Duodenal mucosa (tissue), 2 donors: ENCODE data around the gene PTCRA.

Experiments
- H3K27ac ChIP-seq: one replicate; pipeline ENCODE4 v1.7.0; 2013; ENCODE audit warnings: low read depth, low read length
- H3K27me3 ChIP-seq, 2 donors: one replicate each; pipeline ENCODE4 v1.7.0; 2013; ENCODE audit warnings: low read length in 2 of 2, control low read depth in 1 of 2; ENCODE audit not compliant: insufficient read depth in 2 of 2, control insufficient read depth in 1 of 2
- H3K36me3 ChIP-seq, 2 donors: one replicate each; pipeline ENCODE4 v1.7.0; 2013; ENCODE audit warnings: low read length in 2 of 2, control low read depth in 1 of 2; ENCODE audit not compliant: insufficient read depth in 2 of 2, control insufficient read depth in 1 of 2
- H3K4me1 ChIP-seq, 2 donors: one replicate each; pipeline ENCODE4 v1.7.0; 2013; ENCODE audit warnings: low read length in 2 of 2, control low read depth in 1 of 2; ENCODE audit not compliant: insufficient read depth in 2 of 2, control insufficient read depth in 1 of 2
- H3K4me3 ChIP-seq, 2 donors: one replicate each; pipeline ENCODE4 v1.7.0; 2013; ENCODE audit warnings: low read length in 2 of 2, low read depth in 1 of 2
- H3K9ac ChIP-seq, 2 donors: one replicate each; pipeline ENCODE4 v1.7.0; 2013; ENCODE audit warnings: low read length in 2 of 2, low read depth in 1 of 2
- H3K9me3 ChIP-seq, 2 donors: one replicate each; pipeline ENCODE4 v1.7.0; 2013; ENCODE audit warnings: low read length in 2 of 2, control low read depth in 1 of 2; ENCODE audit not compliant: control insufficient read depth in 1 of 2

Gene PTCRA

DNA sequence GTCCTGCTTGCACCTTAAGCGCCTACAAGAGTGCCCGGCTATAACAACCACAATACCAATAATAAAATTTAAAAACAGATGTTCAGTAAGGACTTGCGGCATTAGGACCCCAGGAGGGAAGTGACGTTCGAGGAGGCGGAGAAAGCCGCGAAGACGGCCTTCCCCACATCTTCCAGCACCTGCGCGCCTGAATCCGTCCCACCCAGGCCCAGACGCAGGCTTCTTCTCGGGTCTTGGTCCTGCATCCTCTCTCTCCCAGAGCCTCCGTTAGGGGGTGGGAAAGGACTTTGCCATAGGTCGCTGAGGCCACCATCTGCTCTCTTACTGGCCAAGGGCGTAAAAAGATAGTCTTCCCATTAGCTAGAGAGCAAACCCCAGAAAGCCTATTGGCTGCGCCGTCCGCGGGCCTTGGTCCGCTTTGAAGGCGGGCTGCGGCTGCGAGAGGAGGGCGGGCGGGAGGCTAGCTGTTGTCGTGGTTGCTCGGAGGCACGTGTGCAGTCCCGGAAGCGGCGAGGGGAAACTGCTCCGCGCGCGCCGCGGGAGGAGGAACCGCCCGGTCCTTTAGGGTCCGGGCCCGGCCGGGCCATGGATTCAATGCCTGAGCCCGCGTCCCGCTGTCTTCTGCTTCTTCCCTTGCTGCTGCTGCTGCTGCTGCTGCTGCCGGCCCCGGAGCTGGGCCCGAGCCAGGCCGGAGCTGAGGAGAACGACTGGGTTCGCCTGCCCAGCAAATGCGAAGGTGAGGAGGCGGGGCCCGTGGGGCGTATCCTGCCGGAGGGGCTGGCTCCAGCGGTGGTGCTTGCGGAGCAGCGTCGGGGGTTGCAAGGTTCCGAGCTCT, 13.3 kb downstream of the PTCRA start, which contains the start of gene CNPY3:
Gene CNPY3 (plus strand): TSS at position 495 of the 835 bp plus-strand sequence. CDS start 91 bp downstream, at position 586.
- Histone ChIP-seq H3K27ac (peak within 1 kb of the TSS; percentile 82), H3K4me1 (peaks cover 20 to 38% of the 10 kb centered on the region in 2 donors), H3K27me3 (no peaks in the 10 kb centered on the region), H3K9ac (peak within 1 kb of the TSS; percentile 40 to 75), H3K4me3 (peak within 1 kb of the TSS; percentile 84 to 95), H3K36me3 (peaks cover under 1 to 12% of the 10 kb centered on the region in 2 donors), H3K9me3 (no peaks in the 10 kb centered on the region)

DNA sequence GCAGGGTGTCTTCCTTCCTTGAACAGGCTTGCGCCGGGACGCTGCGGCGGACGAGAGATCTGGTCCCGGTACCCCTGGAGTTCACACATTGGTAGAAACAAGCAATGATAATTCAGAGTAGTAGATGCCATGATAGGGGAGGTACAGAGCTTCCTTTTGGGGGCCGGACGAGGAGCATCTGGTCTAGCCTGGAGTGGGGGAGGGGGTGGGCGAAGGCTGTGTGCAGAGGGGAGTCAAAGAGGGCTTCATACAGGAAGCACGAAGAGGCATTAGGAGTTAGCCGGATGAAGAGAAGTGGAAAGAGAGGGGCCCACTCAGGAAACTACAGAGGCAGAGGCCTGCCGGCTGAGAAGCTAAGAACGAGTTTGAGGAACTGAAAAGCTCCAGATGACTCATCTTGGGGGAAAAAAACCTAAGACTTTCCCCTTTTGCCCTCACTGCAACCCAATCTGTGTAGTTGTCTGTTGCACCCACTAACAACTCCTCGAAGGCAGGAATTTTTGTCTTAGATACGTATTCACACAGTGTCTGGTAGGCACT, 14.0 kb downstream of the PTCRA start:
- Histone ChIP-seq H3K27ac (peak overlapping the region; percentile 82), H3K27me3 (no peaks in the 10 kb centered on the region), H3K36me3 (peaks cover 4 to 18% of the 10 kb centered on the region in 2 donors), H3K9ac (peak overlapping the region; percentile 28 to 75), H3K9me3 (no peaks in the 10 kb centered on the region), H3K4me3 (peak overlapping the region; percentile 84 to 95), H3K4me1 (peaks cover 20 to 38% of the 10 kb centered on the region in 2 donors)

DNA sequence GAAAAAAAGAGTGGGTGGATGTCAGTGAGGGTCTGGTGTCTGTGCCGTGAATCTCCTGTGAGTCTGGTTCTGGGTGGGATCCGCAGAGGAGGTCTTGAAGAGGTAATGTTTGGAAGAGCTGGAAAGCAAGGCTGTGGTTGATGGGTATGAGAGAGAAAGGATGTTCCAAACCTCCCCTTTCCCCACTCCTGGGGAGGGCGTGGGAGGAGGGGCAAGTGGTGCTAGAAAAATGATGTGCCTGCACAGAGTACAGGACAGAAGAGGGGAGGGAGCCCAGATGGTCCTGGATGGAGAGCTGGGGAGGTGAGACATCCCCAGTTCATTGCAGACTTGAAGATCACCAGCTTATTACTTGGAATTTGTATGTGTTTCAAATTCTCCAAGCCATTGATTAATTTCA, 16.6 kb downstream of the PTCRA start:
- H3K36me3 ChIP-seq: peaks cover 23 to 37% of the 10 kb centered on the region in 2 donors
- no peak overlapping the region for H3K27ac ChIP-seq
- H3K4me1 ChIP-seq: peaks cover 20 to 38% of the 10 kb centered on the region in 2 donors
- no peak overlapping the region for H3K9ac ChIP-seq
- no peak overlapping the region for H3K4me3 ChIP-seq
- no peaks in the 10 kb centered on the region for H3K27me3 ChIP-seq
- H3K9me3 ChIP-seq: no peaks in the 10 kb centered on the region

DNA sequence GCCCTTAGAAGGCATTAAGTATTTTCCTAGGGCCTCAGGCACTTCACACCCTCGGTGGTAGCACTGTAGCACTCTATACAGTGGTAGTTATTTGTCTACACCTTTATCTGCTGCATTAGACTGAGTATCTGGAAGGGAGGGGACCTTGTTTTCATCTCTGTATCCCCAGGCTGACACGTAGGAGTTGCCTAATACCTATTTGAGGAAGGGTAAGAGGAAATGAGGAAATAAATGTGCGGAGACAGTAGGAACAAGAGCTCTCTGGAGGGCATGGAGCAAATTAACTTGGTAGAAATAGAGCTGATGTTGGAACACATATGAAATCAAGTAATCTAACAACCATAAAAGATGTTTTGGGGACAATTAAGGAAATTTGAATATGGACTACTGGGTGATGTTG, 17.4 kb downstream of the PTCRA start:
- H3K4me1 ChIP-seq: peaks cover 19 to 37% of the 10 kb centered on the region in 2 donors
- no peaks in the 10 kb centered on the region for H3K27me3 ChIP-seq
- no peaks in the 10 kb centered on the region for H3K9me3 ChIP-seq
- no peak overlapping the region for H3K4me3 ChIP-seq
- no peak overlapping the region for H3K9ac ChIP-seq
- no peak overlapping the region for H3K27ac ChIP-seq
- H3K36me3 ChIP-seq: peaks cover 30 to 45% of the 10 kb centered on the region in 2 donors

DNA sequence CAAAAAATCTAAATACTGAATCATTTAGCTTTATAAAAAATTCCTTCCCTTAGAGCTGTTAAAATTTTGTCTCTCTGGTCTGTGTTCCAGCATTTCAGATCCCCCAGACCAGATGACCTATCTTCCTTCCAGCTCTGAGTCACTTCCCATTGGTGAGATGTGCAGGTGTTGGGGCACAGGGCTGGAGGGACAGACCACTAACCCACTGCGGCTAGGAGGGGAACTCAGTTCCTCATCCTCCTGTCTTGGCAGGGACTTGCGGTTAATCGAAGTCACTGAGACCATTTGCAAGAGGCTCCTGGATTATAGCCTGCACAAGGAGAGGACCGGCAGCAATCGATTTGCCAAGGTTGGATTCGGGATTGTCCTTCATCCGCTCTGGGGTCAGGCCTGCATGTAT, 19.5 kb downstream of the PTCRA start:
- Histone ChIP-seq H3K27me3 (no peaks in the 10 kb centered on the region), H3K9me3 (no peaks in the 10 kb centered on the region), H3K4me3 (no peak overlapping the region), H3K4me1 (peaks cover 11 to 33% of the 10 kb centered on the region in 2 donors), H3K9ac (no peak overlapping the region), H3K27ac (no peak overlapping the region), H3K36me3 (peaks cover 37 to 64% of the 10 kb centered on the region in 2 donors)

DNA sequence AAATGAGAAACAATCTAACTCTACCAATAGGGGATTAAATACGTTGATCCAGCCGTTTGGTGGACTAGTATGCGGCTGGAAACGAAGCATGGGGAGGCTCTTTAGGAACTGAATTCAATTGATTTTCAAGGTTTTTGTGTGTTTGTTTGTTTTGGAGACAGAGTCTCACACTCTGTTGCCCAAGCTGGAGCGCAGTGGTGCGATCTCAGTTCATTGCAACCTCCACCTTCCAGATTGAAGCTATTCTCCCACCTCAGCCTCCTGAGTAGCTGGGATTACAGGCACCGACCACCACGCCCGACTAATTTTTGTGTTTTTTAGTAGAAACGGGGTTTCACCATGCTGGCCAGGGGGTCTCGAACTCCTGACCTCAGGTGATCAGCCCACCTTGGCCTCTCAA, 20.5 kb downstream of the PTCRA start:
- H3K9ac ChIP-seq: no peak overlapping the region
- no peak overlapping the region for H3K27ac ChIP-seq
- no peaks in the 10 kb centered on the region for H3K27me3 ChIP-seq
- peaks cover 37 to 70% of the 10 kb centered on the region in 2 donors for H3K36me3 ChIP-seq
- no peaks in the 10 kb centered on the region for H3K9me3 ChIP-seq
- H3K4me1 ChIP-seq: peaks cover 7 to 22% of the 10 kb centered on the region in 2 donors
- H3K4me3 ChIP-seq: no peak overlapping the region

DNA sequence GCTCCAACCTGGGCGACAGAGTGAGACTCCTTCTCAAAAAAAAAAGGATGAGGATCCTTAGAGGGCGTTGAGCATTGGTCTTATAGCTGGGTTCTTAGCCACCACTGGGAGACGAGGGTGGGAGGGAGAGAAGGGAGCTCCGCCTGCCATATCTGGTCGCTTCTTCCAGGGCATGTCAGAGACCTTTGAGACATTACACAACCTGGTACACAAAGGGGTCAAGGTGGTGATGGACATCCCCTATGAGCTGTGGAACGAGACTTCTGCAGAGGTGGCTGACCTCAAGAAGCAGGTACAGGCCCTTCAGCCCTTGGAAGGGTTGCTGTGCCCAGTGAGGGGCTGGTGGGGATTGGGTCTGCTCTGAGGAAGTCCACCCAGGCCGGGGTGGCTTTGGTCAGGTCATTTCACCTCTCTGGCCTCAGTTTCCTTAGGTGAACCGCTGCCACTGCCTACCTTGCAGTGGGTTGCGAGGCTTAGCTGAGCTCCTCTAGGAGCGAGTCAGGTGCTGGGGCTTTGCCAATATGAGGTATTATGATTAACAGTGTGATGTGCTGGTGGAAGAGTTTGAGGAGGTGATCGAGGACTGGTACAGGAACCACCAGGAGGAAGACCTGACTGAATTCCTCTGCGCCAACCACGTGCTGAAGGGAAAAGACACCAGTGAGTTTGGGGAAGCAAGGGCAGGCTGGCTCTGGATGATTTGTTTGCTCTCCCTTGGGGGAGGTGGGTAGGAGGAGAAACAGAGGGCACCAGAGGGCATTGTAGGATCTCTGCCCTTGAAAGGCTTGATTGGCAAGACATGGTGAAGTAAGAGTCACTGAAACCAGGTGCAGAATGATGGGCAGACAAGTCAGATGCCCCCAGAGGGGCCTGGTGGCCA, 21.9 kb downstream of the PTCRA start:
- Histone ChIP-seq H3K9ac (no peak overlapping the region), H3K4me3 (no peak overlapping the region), H3K27me3 (no peaks in the 10 kb centered on the region), H3K27ac (no peak overlapping the region), H3K36me3 (peaks cover 37 to 63% of the 10 kb centered on the region in 2 donors), H3K4me1 (peaks cover 2 to 12% of the 10 kb centered on the region in 2 donors), H3K9me3 (no peaks in the 10 kb centered on the region)

DNA sequence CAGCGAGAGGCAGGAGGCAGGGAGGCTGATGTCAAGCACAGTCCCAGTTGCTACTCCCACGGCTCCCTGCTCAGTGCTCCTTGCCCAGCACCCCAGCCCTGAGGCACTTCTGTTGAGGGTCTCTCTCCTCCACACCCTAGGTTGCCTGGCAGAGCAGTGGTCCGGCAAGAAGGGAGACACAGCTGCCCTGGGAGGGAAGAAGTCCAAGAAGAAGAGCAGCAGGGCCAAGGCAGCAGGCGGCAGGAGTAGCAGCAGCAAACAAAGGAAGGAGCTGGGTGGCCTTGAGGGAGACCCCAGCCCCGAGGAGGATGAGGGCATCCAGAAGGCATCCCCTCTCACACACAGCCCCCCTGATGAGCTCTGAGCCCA, 22.6 kb downstream of the PTCRA start:
- Histone ChIP-seq H3K27ac (no peak overlapping the region), H3K27me3 (no peaks in the 10 kb centered on the region), H3K4me3 (no peak overlapping the region), H3K9me3 (no peaks in the 10 kb centered on the region), H3K9ac (no peak overlapping the region), H3K36me3 (peaks cover 37 to 63% of the 10 kb centered on the region in 2 donors), H3K4me1 (peaks cover 0 to 6% of the 10 kb centered on the region in 2 donors)

DNA sequence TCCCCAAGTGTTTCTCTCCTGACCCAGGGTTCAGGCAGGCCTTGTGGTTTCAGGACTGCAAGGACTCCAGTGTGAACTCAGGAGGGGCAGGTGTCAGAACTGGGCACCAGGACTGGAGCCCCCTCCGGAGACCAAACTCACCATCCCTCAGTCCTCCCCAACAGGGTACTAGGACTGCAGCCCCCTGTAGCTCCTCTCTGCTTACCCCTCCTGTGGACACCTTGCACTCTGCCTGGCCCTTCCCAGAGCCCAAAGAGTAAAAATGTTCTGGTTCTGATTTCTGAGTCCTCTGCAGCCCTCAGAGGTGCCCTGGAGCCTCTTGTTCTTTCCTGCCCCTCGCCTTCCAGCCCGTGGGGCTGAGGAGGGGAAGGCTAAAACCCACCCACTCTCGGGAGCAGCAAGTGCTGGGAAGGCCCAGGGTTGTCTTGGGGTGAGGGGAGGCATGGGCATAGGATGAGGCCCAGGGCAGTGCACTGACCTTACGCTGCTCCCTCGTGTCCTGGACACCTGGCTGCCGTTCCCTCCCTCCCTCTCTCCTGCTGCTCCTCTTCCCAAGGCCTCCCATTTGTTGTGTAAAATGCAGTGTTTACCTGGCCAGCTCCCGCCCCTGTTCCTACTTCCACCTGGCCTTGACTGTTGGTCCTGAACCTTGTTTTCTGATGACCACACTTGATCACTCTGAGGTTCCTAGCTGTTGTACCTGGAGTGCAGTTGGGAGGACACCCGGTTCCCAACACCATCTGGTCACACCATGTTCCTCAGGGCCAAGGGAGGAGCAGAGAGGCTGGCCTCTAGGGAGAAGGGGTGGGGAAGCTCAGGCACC, 23.3 kb downstream of the PTCRA start:
- peaks cover 37 to 62% of the 10 kb centered on the region in 2 donors for H3K36me3 ChIP-seq
- no peaks in the 10 kb centered on the region for H3K27me3 ChIP-seq
- no peak overlapping the region for H3K4me3 ChIP-seq
- peaks cover 0 to 6% of the 10 kb centered on the region in 2 donors for H3K4me1 ChIP-seq
- no peak overlapping the region for H3K27ac ChIP-seq
- H3K9ac ChIP-seq: no peak overlapping the region
- no peaks in the 10 kb centered on the region for H3K9me3 ChIP-seq
